ENCODE results near the gene CNTNAP5. TPM values are rescaled to one million over a fixed set of nuclear protein-coding genes. Genes with fewer than 3 reads are reported as not detected.

Gene CNTNAP5
- total RNA-seq, 3 donors from 2014 or later (not counting 1 experiment from before 2014, with no cell fraction given), result not detected

DNA sequence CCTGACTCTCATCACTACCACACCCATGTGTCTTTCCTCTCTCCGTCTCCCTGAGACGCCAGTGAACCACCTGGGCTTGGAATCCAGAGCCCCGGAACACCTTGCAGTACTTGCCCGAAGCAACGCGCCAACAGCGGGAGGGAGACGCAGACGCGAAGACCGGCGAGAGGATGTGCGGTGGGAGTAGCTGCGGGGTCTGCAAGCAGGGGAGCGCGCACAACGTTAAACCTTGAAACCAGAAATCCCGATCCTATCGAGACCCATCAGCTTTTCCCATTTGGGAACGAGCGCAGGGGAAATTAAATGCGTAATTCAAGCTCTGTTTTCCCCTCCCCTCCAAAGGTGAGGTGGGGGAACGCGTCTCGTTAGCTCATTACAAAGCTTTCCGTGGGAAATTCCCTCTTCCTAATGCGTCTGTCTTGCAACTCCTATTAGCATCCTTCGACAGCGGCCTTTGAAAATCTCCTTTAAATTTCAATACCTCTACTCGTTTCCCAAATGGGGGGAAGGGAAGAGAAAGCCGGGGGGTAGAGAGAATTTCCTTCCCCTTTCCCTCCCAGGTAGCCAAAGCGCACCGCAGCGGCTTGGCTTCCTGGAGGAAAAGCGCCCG lies 421 bp upstream of the CNTNAP5 start:
- no peaks in the 10 kb centered on the region for H3K36me3 ChIP-seq (ENCODE audit: control insufficient read depth, insufficient read depth, low read length)
- Mint-ChIP-seq H3K4me1 (peaks cover 0 to 7% of the 10 kb centered on the region in 2 donors), H3K4me3 (no peak overlapping the region), H3K27ac (no peak overlapping the region), H3K36me3 (no peaks in the 10 kb centered on the region), H3K9me3 (no peaks in the 10 kb centered on the region), H3K27me3 (ENCODE audit: low read depth in 2 of 2) (peaks cover 18 to 35% of the 10 kb centered on the region in 2 donors)
- DNase-seq (no peak), ATAC-seq (no peak)
- peaks cover 15% of the 10 kb centered on the region for H3K27me3 ChIP-seq (ENCODE audit: control insufficient read depth, insufficient read depth, low read length)
- WGBS (ENCODE audit: insufficient coverage), result 3% methylated on average over 30 of the region's 36 CpGs
- TF ChIP-seq, protein P1, sequence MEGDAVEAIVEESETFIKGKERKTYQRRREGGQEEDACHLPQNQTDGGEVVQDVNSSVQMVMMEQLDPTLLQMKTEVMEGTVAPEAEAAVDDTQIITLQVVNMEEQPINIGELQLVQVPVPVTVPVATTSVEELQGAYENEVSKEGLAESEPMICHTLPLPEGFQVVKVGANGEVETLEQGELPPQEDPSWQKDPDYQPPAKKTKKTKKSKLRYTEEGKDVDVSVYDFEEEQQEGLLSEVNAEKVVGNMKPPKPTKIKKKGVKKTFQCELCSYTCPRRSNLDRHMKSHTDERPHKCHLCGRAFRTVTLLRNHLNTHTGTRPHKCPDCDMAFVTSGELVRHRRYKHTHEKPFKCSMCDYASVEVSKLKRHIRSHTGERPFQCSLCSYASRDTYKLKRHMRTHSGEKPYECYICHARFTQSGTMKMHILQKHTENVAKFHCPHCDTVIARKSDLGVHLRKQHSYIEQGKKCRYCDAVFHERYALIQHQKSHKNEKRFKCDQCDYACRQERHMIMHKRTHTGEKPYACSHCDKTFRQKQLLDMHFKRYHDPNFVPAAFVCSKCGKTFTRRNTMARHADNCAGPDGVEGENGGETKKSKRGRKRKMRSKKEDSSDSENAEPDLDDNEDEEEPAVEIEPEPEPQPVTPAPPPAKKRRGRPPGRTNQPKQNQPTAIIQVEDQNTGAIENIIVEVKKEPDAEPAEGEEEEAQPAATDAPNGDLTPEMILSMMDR (IDR thresholded peaks at IDR 0.05), result no peak
- H3K4me3 ChIP-seq (ENCODE audit: low read length), result no peak overlapping the region
- peaks cover 9% of the 10 kb centered on the region for H3K9me3 ChIP-seq (ENCODE audit: control insufficient read depth, insufficient read depth, low read length)
- H3K27ac ChIP-seq (ENCODE audit: low read length), result no peak overlapping the region
- intact Hi-C loops (cut with micrococcal nuclease), result no loop called here
- H3K4me1 ChIP-seq (ENCODE audit: control insufficient read depth, insufficient read depth, low read length), result peaks cover 6% of the 10 kb centered on the region

DNA sequence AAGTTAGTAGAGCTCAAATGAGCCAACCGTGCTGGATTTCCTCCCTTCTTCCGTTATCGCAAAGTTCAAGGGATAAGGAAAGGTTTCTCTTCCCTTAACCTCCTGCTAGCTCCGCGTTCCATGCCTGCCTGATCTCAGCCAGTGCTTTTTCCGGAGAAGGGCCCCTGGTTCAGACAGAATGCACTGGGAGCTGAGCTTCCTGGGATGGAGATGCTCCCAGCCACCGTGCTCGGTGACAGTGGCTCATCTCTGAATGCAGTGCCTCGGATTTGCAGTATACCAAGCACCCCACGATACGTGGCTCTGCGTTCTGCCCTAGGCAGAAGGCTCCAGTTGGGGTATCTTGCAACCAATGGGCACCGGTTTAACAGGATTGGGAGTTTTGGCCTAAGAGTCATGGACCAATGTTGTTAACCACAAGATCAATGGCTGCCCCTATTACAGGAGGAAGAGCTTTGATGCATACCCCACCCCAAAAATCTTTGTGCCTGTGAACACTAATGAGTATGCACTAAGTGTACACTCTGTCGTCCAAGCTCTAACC lies 876 bp downstream of the CNTNAP5 start:
- intact Hi-C loops (cut with micrococcal nuclease), result no loop called here
- Mint-ChIP-seq H3K36me3 (no peaks in the 10 kb centered on the region), H3K27me3 (ENCODE audit: low read depth in 2 of 2) (peaks cover 18 to 36% of the 10 kb centered on the region in 2 donors), H3K4me1 (peaks cover 0 to 7% of the 10 kb centered on the region in 2 donors), H3K27ac (no peak overlapping the region), H3K4me3 (no peak overlapping the region), H3K9me3 (no peaks in the 10 kb centered on the region)
- Histone ChIP-seq H3K4me1 (ENCODE audit: control insufficient read depth, insufficient read depth, low read length) (peaks cover 6% of the 10 kb centered on the region), H3K9me3 (ENCODE audit: control insufficient read depth, insufficient read depth, low read length) (peaks cover 9% of the 10 kb centered on the region), H3K27ac (ENCODE audit: low read length) (no peak overlapping the region), H3K27me3 (ENCODE audit: control insufficient read depth, insufficient read depth, low read length) (peaks cover 15% of the 10 kb centered on the region), H3K4me3 (ENCODE audit: low read length) (no peak overlapping the region), H3K36me3 (ENCODE audit: control insufficient read depth, insufficient read depth, low read length) (no peaks in the 10 kb centered on the region)
- 50% methylated on average over 14 of the region's 14 CpGs for WGBS (ENCODE audit: insufficient coverage)
- TF ChIP-seq, protein P1 (IDR thresholded peaks at IDR 0.05), result no peak
- no peak for DNase-seq
- no peak for ATAC-seq

DNA sequence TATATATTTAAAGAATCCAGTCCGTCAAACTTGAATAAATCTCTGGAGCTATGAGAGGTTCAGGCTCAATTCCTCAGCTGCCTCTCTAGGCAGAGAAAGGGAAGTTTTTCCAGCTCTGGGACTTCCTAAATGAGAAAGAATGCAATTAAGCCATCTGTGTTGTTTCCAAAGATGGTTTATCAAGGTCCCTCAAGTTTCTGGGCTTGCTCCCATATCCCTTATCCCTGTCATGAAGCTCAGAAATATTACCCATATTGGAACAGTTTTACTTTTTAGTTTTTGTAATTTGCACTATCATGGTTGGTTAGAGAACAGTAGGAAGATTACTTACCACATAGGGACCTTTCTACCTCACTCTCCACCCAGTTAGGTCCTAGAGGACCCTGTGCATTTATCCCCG lies 1.4 kb downstream of the CNTNAP5 start:
- TF ChIP-seq, protein P1 (IDR thresholded peaks at IDR 0.05), result no peak
- WGBS (ENCODE audit: insufficient coverage), result 86% methylated on average over 2 of the region's 2 CpGs
- ATAC-seq (no peak), DNase-seq (no peak)
- H3K27me3 ChIP-seq (ENCODE audit: control insufficient read depth, insufficient read depth, low read length), result peaks cover 15% of the 10 kb centered on the region
- no peak overlapping the region for H3K27ac Mint-ChIP-seq
- no peaks in the 10 kb centered on the region for H3K9me3 Mint-ChIP-seq
- no peaks in the 10 kb centered on the region for H3K36me3 Mint-ChIP-seq
- peaks cover 0 to 7% of the 10 kb centered on the region in 2 donors for H3K4me1 Mint-ChIP-seq
- H3K4me3 ChIP-seq (ENCODE audit: low read length), result no peak overlapping the region
- peaks cover 9% of the 10 kb centered on the region for H3K9me3 ChIP-seq (ENCODE audit: control insufficient read depth, insufficient read depth, low read length)
- H3K4me1 ChIP-seq (ENCODE audit: control insufficient read depth, insufficient read depth, low read length), result peaks cover 6% of the 10 kb centered on the region
- intact Hi-C loops (cut with micrococcal nuclease), result no loop called here
- H3K4me3 Mint-ChIP-seq, result no peak overlapping the region
- no peak overlapping the region for H3K27ac ChIP-seq (ENCODE audit: low read length)
- H3K27me3 Mint-ChIP-seq (ENCODE audit: low read depth in 2 of 2), result peaks cover 18 to 36% of the 10 kb centered on the region in 2 donors
- no peaks in the 10 kb centered on the region for H3K36me3 ChIP-seq (ENCODE audit: control insufficient read depth, insufficient read depth, low read length)

Data from natural killer cell (primary cell).